Measurements from ENCODE around the gene UBE3B. TPM values are rescaled to one million over a fixed set of nuclear protein-coding genes. Genes with fewer than 3 reads are reported as not detected.

UBE3B gene
- total RNA-seq, 1 experiment from 2014 or later: 25.7 TPM

DNA sequence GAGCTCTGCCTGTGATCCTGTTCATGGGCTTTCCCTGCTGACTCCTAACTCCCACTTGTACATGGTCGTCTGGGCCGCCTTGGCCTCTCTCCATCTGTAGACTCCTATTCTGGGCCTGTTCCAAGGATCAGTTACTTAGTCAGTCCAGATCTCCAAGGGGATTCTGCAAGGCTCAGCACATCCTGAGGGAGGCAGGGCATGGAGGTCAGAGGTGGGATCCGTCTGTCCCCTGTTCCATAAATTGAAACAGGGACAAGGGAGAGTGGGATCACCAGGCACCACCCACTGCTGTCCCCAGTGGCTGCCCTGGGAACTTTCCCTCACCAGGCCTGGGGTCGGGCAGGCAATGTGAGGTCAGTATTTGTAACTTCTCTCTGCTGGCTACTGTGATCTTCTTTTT is 43.8 kb upstream of the UBE3B start:
- Histone ChIP-seq H3K36me3 (ENCODE audit: low read depth, low read length) (no peaks in the 10 kb centered on the region), H3K79me2 (ENCODE audit: low read length) (no peaks in the 10 kb centered on the region), H4K20me1 (ENCODE audit: low read length) (no peaks in the 10 kb centered on the region), H3K4me1 (ENCODE audit: insufficient read depth, low read length) (peaks cover 4% of the 10 kb centered on the region), H2AFZ (ENCODE audit: low read length) (no peak overlapping the region), H3K4me2 (ENCODE audit: low read length) (no peak overlapping the region), H3K9me3 (ENCODE audit: low read length) (no peaks in the 10 kb centered on the region), H3K4me3 (ENCODE audit: low read length) (no peak overlapping the region), H3F3A (ENCODE audit: low read length, unreplicated experiment) (no peaks in the 10 kb centered on the region), H3K27me3 (ENCODE audit: low read length) (no peaks in the 10 kb centered on the region), H3K9ac (ENCODE audit: low read length) (no peak overlapping the region), H3K9me2 (replicated peaks; ENCODE audit: low read length) (no peaks in the 10 kb centered on the region), H3K27ac (ENCODE audit: low read length) (no peak overlapping the region)
- intact Hi-C loops (cut with micrococcal nuclease): loop anchor here (5.0 kb wide), 1 partner anchor 59 kb away; no protein-coding TSS in a partner anchor
- no peak for DNase-seq
- TF ChIP-seq, protein P1, sequence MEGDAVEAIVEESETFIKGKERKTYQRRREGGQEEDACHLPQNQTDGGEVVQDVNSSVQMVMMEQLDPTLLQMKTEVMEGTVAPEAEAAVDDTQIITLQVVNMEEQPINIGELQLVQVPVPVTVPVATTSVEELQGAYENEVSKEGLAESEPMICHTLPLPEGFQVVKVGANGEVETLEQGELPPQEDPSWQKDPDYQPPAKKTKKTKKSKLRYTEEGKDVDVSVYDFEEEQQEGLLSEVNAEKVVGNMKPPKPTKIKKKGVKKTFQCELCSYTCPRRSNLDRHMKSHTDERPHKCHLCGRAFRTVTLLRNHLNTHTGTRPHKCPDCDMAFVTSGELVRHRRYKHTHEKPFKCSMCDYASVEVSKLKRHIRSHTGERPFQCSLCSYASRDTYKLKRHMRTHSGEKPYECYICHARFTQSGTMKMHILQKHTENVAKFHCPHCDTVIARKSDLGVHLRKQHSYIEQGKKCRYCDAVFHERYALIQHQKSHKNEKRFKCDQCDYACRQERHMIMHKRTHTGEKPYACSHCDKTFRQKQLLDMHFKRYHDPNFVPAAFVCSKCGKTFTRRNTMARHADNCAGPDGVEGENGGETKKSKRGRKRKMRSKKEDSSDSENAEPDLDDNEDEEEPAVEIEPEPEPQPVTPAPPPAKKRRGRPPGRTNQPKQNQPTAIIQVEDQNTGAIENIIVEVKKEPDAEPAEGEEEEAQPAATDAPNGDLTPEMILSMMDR (conservative IDR thresholded peaks at IDR 0.05; ENCODE audit: low read depth, low read length): peak; percentile 48; the same call in 1 of the 2 replicates
- TF ChIP-seq EZH2 (IDR thresholded peaks at IDR 0.05; ENCODE audit: low read length, unreplicated experiment): no peak
- TF ChIP-seq EZH2phosphoT487 (IDR thresholded peaks at IDR 0.05; ENCODE audit: borderline replicate concordance, low read length): no peak
- POLR2A ChIA-PET (ENCODE audit: unreplicated experiment): no interaction called here
- BruUV-seq (replicated peaks): no TSS peak
- peak; percentile 21; the same call in 1 of the 2 replicates for ATAC-seq
- CTCF ChIA-PET: interaction anchor here (0.5 to 1.5 kb wide), 7 partner anchors 29 to 340 kb away, joined by 3 to 16 read pairs (median 3); no protein-coding TSS in a partner anchor

DNA sequence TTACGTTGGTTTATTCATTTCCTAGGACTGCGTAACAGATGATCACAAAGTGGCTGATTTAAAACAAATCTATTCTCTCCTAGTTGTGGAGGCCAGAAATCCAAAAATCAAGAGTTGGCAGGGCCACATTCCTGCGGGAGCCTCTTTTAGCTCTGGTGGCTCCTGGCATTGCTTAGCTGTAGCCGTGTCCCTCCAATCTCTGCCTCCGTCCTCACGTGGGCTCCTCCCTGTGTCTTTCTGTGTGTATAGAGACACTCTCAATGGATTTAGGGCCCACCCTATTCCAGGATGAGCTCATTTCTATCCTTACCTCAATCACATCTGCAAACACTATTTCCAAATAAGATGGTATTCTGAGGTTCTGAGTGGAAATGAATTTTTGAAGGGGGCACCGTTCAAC is 42.9 kb upstream of the UBE3B start:
- intact Hi-C loops (cut with micrococcal nuclease): loop anchor here (5.0 kb wide), 1 partner anchor 58 kb away; no protein-coding TSS in a partner anchor
- Histone ChIP-seq H3F3A (ENCODE audit: low read length, unreplicated experiment) (no peaks in the 10 kb centered on the region), H4K20me1 (ENCODE audit: low read length) (no peaks in the 10 kb centered on the region), H3K79me2 (ENCODE audit: low read length) (no peaks in the 10 kb centered on the region), H3K4me2 (ENCODE audit: low read length) (no peak overlapping the region), H2AFZ (ENCODE audit: low read length) (no peak overlapping the region), H3K9me3 (ENCODE audit: low read length) (no peaks in the 10 kb centered on the region), H3K27ac (ENCODE audit: low read length) (no peak overlapping the region), H3K9ac (ENCODE audit: low read length) (no peak overlapping the region), H3K27me3 (ENCODE audit: low read length) (no peaks in the 10 kb centered on the region), H3K4me3 (ENCODE audit: low read length) (no peak overlapping the region), H3K36me3 (ENCODE audit: low read depth, low read length) (no peaks in the 10 kb centered on the region), H3K4me1 (ENCODE audit: insufficient read depth, low read length) (peaks cover 4% of the 10 kb centered on the region), H3K9me2 (replicated peaks; ENCODE audit: low read length) (no peaks in the 10 kb centered on the region)
- no TSS peak for BruUV-seq (replicated peaks)
- no peak for TF ChIP-seq EZH2 (IDR thresholded peaks at IDR 0.05; ENCODE audit: low read length, unreplicated experiment)
- TF ChIP-seq, protein P1 (conservative IDR thresholded peaks at IDR 0.05; ENCODE audit: low read depth, low read length): no peak
- no peak for TF ChIP-seq EZH2phosphoT487 (IDR thresholded peaks at IDR 0.05; ENCODE audit: borderline replicate concordance, low read length)
- no peak for DNase-seq
- no peak for ATAC-seq
- ChIA-PET POLR2A (ENCODE audit: unreplicated experiment) (no interaction called here), CTCF (no interaction called here)

DNA sequence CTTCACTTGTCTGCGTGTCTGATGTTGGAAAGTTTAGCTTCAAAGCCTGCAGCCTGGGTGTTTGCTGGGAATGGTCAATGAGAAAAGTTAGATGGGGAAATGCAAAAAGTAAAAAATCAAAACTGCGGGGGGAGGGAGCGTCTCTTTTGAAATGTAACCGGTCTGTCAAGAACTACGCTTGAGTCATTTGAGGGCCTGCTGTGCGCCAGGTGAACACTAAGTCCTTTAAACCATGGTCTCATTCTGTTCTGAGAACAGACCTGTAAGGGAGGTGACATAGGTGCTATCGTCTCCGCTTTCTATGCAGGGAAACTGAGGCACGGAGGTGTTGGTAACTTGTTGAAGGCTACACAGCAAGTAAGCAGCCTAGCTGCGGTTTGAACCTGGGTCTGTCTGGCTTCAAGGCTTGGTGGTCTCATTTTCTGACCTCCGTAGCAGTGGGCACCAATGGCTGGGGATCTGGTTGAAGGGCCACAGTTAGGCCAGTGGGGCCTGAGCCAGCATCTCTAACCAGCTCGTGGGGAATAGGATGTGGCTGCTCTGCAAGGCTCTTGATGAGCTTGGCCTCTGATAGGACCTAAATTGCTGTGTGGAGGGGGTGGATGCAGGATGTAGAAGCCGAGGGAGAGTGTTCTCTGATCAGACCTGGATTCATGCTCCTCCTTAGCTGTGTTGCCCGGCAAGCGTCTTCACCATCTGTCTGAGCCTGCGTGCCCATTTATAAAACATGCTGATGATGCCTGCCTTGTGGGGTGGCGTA is 41.8 kb upstream of the UBE3B start:
- H3K4me1 ChIP-seq (ENCODE audit: insufficient read depth, low read length): peaks cover 4% of the 10 kb centered on the region

More for the DNA sequence above, 41.8 kb upstream of the UBE3B start:
- H3K79me2 ChIP-seq (ENCODE audit: low read length): no peaks in the 10 kb centered on the region
- DNase-seq (no peak), ATAC-seq (no peak)
- no peaks in the 10 kb centered on the region for H3K36me3 ChIP-seq (ENCODE audit: low read depth, low read length)
- H3K27me3 ChIP-seq (ENCODE audit: low read length): no peaks in the 10 kb centered on the region
- no peak overlapping the region for H3K4me2 ChIP-seq (ENCODE audit: low read length)
- H3K9me3 ChIP-seq (ENCODE audit: low read length): no peaks in the 10 kb centered on the region
- no peaks in the 10 kb centered on the region for H3K9me2 ChIP-seq (replicated peaks; ENCODE audit: low read length)
- H3F3A ChIP-seq (ENCODE audit: low read length, unreplicated experiment): no peaks in the 10 kb centered on the region
- no peaks in the 10 kb centered on the region for H4K20me1 ChIP-seq (ENCODE audit: low read length)
- TF ChIP-seq EZH2phosphoT487 (IDR thresholded peaks at IDR 0.05; ENCODE audit: borderline replicate concordance, low read length): no peak
- no peak for TF ChIP-seq EZH2 (IDR thresholded peaks at IDR 0.05; ENCODE audit: low read length, unreplicated experiment)
- TF ChIP-seq, protein P1 (conservative IDR thresholded peaks at IDR 0.05; ENCODE audit: low read depth, low read length): no peak
- H3K4me3 ChIP-seq (ENCODE audit: low read length): no peak overlapping the region
- no peak overlapping the region for H2AFZ ChIP-seq (ENCODE audit: low read length)
- no peak overlapping the region for H3K27ac ChIP-seq (ENCODE audit: low read length)
- ChIA-PET CTCF (no interaction called here), POLR2A (ENCODE audit: unreplicated experiment) (interaction anchor here (0.6 kb wide), 1 partner anchor 72 kb away, joined by 4 read pairs; no protein-coding TSS in a partner anchor)
- intact Hi-C loops (cut with micrococcal nuclease): no loop called here
- no TSS peak for BruUV-seq (replicated peaks)
- H3K9ac ChIP-seq (ENCODE audit: low read length): no peak overlapping the region

Data from PC-3 (cell line).